Activated T-cell treated with anti-CD3 and anti-CD28 coated beads, Interleukin-2, amount 50 U/mL, for 48 hours (primary cell): ENCODE data around the gene MTNR1A.

Experiments used
- DNase-seq, 2 experiments: peaks; one replicate each; pipeline ENCODE4 v3.0.0-alpha.2; 2020

MTNR1A gene

GRCh38 chr4:186554914-186555827 lies at the start of gene MTNR1A:
TSS of gene MTNR1A (minus strand) at chr4:186555567. CDS start at chr4:186555365, 202 bp downstream.
- DNase-seq = no peak

- DNase-seq = no peak
These were observed 48.9 kb upstream of the MTNR1A start for GRCh38 chr4:186604124-186604807.

GRCh38 chr4:186602978-186603377 lies 47.6 kb upstream of the MTNR1A start:
- DNase-seq = no peak

GRCh38 chr4:186599483-186599882 lies 44.1 kb upstream of the MTNR1A start:
- no peak for DNase-seq

GRCh38 chr4:186598686-186599085 lies 43.3 kb upstream of the MTNR1A start:
- DNase-seq = no peak

- DNase-seq = no peak
These were observed 41.6 kb upstream of the MTNR1A start for GRCh38 chr4:186596850-186597390.

- no peak for DNase-seq
These were observed 41.0 kb upstream of the MTNR1A start for GRCh38 chr4:186596346-186596745.

GRCh38 chr4:186593587-186593973 lies 38.2 kb upstream of the MTNR1A start:
- no peak for DNase-seq

- no peak for DNase-seq
These were observed 37.7 kb upstream of the MTNR1A start for GRCh38 chr4:186592966-186593586.

GRCh38 chr4:186592445-186592844 lies 37.1 kb upstream of the MTNR1A start:
- no peak for DNase-seq

GRCh38 chr4:186591651-186592050 lies 36.3 kb upstream of the MTNR1A start:
- DNase-seq = no peak

- no peak for DNase-seq
These were observed 33.1 kb upstream of the MTNR1A start for GRCh38 chr4:186588503-186588902.

- DNase-seq = peak; percentile 67
These were observed 32.1 kb upstream of the MTNR1A start for GRCh38 chr4:186587416-186588018.

GRCh38 chr4:186586205-186586604 lies 30.8 kb upstream of the MTNR1A start:
- DNase-seq = no peak

- DNase-seq = no peak
These were observed 29.5 kb upstream of the MTNR1A start for GRCh38 chr4:186584912-186585311.

- DNase-seq = no peak
These were observed 26.1 kb upstream of the MTNR1A start for GRCh38 chr4:186581421-186581820.

GRCh38 chr4:186580669-186581068 lies 25.3 kb upstream of the MTNR1A start:
- no peak for DNase-seq

GRCh38 chr4:186570193-186570996 lies 15.0 kb upstream of the MTNR1A start:
- DNase-seq = no peak

- no peak for DNase-seq
These were observed 14.3 kb upstream of the MTNR1A start for GRCh38 chr4:186569533-186570192.

GRCh38 chr4:186566068-186566467 lies 10.7 kb upstream of the MTNR1A start:
- DNase-seq = no peak

GRCh38 chr4:186563761-186564160 lies 8.4 kb upstream of the MTNR1A start:
- DNase-seq = no peak
